HG03575 (cell line): ENCODE measurements around the gene NQO2.

Source experiments
- ATAC-seq: cut with Tn5 transposase; IDR thresholded peaks from one replicate; pipeline ENCODE4 v1.9.1; 2021; ENCODE audit not compliant: unreplicated experiment, insufficient number of reproducible peaks, low FRiP score; ENCODE audit errors: extremely low read depth

Gene NQO2, protein sequence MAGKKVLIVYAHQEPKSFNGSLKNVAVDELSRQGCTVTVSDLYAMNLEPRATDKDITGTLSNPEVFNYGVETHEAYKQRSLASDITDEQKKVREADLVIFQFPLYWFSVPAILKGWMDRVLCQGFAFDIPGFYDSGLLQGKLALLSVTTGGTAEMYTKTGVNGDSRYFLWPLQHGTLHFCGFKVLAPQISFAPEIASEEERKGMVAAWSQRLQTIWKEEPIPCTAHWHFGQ

DNA sequence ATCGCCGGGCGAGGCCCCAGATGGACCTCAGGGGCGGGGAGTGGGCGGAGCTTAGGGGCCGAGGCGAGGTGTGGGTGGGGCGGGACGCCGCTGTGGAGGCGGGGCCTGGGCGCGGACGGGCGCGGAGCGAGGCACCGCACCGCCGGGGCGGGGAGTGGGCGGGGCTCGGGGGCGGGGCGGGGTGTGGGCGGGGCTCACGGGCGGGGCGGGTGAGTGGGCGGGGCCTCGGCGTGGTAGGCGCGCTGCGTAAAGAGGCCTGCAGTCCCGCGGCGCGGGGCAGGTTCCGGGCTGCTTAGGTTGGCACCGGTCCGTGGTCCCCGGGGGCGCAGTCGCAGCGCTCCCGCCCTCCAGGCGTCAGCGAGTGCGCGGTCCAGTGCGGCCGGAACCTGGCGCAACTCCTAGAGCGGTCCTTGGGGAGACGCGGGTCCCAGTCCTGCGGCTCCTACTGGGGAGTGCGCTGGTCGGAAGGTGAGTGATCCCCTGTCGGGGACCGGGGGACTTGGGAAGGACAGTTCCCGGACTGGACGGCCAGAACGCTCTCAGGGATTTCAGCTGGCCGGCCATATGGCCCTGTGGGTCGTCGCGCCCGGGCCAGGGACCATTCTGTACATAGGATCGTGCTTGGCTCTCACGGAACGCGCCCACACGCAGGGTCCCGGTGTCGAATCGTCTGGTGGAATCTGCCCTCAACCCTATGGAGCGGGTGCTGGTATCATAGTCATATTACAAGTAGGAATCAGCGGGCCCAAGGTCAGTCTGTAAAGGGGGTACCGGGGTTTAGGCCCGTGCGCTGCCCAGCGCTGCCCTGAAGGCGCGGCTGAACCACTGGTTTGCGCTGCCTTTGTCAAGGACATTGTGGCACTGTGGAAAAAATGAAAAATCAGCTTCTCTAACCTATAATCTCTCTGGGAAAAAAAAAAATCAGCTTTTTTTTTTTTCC, at the start of gene NQO2:
TSS of gene NQO2 (plus strand) at position 277 of the 940 bp plus-strand sequence. CDS start 6,659 bp downstream, outside the sequence.
- no peak for ATAC-seq

DNA sequence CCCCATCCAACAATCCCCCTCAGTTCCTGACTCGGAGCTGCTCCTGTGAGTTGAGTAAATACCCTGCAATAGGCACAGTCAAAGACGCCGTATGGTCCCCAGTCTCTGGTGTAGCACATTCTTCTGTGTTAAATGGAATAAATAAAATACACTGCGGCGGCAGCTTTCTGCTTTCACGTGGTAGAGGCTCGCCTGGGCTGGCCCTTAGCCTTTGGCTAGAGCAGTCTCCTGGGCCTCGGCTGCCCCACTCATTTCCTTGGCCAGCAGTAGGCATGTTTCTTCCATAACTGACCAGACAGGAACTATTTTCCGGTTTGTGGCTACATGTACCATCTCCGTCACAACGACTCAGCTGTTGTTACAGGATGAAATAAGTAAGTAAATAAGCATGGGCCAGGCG, 49.0 kb upstream of the NQO2 start:
- no peak for ATAC-seq

DNA sequence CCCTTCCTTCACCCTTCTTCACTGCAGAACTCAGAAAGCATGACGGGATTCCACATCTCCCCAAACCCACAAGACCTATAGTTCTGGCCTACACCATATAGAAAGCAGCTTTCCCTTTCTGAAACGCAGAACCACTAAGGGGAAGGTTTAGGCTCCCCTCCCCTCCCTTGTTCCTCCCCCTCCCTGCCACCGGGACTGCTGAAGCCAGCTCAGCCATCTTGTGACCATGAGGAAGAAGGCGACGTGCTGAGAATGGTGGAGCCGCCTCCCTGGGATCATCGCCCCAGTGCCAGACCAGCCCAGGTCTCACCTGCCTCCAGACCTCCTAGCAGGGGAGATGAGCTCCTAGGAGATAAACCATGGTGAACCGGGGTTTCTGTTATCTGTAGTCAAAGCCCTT, 48.0 kb upstream of the NQO2 start:
- ATAC-seq: no peak

DNA sequence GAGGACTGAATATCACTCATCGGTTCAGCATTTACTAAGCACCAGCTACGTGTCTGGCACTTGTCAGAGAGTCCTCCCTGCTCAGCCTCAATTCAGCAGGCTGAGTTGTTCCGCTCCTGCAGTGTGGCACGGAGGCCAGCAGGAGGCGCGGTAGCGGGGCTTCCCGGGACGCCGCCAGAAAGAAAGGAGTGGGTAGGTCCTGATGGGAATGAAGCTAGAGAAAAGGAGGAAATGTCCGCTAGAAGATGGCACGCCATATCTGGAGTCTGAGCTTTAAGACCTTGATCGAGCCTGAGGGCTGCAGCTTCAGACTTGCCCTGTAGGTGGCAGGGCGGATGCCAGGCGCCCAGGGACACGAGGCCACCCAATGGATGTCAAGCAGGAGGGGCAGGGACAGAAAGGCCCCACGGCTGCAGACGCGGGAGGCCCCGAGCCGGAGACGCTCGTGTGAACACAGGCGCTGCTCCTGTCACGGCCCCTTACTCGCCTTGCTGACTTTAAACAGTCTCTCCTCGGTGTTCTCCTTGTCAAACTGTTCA, 47.1 kb upstream of the NQO2 start:
- ATAC-seq: no peak

DNA sequence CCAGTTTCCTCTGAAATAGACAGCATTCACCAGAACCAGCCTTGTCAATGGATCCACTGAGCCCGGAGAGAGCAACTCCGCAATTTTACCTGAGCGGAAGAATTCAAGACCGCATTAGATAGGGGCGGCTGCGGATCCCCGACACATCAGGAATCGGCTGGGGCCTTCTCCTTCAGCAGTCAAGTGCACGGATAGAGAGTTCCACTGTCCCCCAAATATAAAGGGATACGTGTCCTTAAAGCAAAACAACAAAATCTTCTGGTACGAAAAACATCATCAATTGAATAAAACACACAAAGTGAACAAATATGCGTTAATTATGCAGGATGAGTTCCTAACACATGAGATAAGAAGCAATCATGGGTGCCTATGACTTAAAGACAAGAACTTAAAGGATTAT, 46.6 kb upstream of the NQO2 start:
- ATAC-seq: no peak

DNA sequence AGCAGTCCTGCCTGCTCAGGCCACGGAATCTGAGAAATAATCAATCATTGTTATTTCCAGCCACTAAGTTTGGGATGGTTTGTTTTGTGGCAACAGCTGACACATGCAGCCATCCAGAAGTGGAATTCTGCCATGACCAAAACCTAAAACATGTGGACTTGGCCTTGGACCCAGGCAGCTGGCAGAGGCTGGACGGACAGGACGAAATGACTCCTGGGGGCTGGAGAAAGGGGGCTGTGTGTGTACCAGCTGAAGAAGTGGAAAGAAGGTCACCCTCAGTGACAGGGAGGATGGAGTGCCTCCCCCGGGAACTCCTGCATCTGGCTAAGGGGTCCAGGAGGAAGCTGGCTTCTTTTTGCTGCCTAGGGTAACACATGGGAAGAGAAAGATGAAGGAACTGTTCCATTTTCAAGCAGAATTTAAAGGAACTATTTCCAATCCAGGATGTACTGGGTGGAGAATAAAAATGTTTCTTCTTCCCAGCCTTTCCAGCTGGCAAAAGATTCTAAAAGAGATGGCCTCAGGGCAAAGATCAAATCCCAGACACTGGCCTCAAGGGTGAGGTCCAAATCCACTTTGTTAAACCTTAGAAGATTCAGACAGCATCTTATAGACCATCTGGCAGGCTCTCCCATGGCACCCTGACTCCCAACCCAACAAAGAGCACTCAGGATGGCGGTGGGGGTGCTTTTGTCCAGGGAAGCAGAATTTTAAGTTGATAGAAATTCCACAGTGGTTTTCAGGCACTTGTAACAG, 42.6 kb upstream of the NQO2 start:
- ATAC-seq: no peak

DNA sequence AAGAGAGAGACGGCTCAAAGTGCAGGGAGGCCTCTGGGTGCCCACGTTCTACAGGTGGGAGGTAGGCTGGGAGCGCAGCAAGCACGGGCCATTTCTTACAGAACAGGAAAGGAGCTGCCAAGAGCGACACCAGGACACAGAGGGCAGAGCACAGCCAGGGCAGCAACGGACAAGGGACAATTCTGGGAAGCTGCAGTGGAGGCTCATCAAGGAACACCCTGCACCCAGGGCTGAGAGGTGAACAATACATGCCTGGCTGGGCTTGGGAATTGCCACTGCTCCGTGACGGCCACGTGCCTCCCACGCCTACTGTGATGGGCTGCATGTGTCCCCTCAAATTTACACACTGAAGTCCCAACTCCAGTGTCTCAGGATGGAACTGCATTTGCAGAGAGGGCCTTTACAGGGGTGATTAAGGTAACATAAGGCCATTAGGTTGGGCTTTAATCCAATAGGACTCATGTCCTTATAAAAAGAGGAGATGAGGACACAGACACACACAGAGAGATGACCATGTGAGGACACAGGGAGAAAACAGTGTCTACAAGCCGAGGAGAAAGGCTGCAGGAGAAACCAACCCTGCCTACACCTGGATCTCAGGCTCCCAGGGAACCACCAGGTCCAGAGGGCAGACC, 41.9 kb upstream of the NQO2 start:
- ATAC-seq: no peak

DNA sequence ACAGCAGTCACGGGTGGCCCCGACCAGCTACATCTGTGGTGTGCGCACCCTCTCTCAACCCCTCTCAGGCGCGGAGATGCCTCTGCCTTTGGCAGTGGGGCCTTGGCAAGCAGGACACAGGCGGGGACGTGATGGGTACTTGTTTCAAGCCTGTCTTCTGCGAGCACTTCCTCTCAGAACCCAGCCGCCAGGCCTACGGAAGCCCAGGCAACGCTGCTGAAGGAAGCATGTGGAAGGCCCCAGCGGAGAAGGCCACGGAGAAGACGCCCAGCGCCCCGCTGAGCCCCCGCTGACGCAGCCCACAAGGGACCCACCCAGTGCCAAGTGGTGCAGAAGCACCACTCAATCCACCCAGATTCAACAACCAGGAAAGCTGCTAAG, 41.4 kb upstream of the NQO2 start:
- ATAC-seq: no peak

DNA sequence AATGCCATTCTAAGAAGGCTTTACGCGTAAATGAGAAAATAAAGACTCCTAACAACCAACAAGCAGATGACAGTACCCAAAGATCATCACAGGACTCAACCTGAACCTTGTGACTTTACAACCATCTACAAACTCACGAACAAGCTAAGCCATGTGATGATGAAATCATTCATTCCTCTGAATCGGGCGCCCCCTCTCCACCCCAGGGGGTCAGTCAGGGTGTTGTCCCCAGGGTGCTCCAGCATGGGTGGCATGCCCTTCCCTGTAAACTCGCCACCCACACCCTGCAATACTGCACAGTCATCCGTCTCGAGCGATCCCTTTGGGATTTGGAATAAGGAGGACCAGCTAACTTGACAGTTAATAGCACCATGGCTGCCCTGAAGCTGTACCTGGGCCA, 40.9 kb upstream of the NQO2 start:
- ATAC-seq: no peak

DNA sequence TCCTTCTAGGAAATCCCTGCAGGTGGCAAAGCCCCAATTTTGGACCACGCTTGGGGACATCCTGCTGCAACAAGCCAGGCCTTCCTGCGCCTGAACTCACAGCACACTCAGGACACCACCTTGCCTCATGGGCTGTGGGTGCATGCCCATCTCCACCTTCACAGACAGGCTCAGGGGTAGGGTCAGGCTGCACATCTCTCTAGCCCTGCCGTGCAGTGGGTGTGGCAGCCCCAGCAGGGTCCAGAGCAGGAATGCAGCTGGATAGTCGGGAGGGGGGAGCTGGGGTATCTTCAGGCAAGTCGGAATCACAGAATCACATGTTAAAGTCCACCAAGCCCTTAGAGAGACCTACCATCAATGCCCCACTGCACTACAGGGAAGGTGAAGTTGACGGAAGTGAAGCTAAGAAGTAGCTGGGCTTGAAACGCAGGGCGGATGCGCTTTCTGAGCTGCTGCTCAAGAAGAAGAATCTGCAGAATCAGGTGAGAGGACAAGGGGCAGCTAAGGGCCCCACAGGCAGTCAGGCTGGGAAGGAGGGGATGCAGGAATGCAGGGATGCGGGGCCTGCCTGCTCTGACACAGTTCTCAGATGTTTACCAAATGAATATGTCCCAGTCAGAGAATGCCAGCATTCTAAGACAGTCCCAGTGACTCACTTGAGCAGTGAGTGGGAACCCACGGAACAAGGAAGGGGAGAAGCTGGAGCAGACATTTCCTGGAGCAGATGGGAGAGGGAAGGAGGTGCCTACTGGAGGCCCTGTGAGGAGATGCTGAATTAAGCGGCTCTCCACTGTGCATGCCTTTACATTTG, 39.6 kb upstream of the NQO2 start:
- no peak for ATAC-seq

DNA sequence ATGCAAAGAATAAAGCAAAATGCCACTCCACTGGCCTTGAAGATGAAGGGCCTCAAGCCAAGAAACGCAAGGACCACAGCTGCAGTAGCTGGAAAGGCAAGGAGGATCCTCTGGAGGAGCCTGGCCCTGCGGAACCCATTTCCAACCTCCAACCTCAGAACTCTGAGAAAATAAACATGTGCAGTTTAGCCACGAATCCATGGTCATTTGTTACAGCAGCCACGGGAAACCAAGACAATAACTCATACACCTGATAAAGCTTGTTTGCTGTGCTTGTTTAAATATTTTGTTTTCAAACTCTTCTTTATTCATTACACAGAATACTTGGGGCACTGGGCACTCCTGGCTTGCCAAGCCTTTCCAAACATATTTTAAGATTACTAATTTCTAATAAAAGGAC, 38.8 kb upstream of the NQO2 start:
- ATAC-seq: no peak

DNA sequence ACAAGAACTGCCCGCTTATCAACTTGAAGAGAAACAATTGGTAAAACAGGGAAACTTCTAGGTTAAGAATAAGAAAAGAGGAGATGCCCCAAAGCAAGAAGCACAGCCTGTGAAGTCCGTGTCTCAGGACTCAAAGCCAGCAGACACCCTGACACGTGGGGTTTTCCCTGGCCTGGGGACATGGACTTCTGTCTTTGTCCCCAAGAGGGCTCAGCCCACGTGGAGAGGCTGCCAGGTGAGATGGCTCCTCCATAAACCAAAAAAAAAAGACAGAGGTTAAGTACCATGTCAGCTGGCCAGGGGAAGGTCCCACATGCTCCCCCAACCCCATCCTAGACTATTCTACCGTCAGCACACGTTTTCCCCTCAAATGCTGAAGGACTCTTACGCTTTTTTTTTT, 38.2 kb upstream of the NQO2 start:
- no peak for ATAC-seq

DNA sequence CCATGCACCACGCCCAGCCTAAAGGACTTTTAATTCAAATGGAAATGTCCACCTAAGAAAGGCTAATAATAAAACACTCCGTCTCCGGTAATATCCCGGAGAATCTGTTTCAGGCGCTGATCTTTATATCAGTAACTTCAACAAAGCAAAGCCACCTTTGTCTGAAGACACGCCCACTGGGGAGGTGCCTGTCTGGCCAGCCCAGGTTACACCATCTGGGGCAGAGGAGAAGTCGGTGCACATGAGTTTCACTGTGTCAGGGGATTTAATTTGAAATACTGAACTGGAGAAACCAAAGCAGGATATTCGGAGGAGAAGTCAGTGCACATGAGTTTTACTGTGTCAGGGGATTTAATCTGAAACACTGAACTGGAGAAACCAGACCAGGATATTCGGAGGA, 37.7 kb upstream of the NQO2 start:
- ATAC-seq: no peak

DNA sequence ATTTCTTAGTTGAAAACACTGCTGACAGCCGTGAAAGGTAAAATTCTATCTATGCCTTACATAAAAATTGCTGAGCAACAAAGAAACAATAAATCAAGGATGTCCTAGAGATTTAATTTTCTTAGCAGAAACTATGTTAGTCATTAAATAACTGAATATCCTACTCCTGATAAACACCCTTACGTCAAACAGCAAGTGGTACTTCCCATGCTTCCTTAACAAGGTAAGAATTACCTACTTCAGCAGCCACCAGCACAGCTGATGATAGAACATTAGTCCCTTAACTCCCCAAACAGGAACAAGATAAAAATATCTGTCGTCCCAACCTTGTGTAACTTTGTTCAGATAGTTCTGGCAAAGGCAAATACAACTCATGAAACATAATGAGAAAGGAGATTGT, 37.1 kb upstream of the NQO2 start:
- no peak for ATAC-seq

DNA sequence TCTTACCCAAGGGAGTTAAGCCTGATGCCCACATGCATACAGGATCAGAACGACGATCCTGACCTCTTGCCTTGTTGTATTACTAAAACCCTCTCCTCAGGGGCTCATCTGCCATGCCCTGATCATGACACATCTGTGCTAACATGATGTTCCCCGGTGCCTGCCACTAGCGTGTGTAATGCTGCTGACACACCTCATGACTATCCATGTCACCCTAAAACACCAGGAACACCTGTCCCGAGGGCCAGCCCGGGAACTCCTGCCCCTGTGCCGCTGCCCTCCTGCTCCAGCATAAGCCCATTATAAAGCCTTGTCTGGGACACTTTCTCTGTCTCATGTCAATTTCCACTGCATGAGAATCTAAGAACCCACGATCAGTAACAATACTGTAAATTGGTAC, 35.9 kb upstream of the NQO2 start:
- ATAC-seq: no peak

DNA sequence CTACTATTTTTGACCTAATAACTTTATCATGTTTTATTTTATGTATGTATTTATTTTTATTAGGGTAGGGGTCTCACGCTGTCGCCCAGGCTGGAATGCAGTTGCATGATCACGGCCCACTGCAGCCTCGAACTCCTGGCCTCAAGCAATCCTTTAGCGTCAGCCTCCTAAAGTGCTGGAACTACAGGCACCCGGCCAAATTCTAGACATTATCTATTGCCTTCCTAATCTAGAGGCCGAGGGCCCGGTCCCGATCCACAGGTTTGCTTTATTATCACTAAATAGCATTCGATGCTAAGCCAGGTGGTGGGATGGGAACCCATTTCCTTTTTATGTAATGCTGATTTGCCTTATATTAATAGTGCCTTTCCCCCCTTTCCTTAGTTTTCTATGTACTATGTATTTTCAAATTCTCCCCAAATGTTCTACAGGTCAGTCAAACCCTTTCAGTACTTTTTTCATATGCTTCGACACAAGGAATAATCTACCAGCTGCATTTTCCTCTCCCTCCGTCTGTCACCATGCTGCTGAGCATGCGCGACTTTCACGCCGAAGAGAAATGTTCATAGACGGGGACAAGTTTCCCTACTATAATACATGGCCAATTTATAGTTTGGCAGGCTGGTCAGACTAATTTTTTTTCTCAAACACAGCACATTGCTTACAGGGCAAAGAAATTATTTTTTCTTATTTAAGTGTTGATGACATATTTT, 34.7 kb upstream of the NQO2 start:
- ATAC-seq: no peak

DNA sequence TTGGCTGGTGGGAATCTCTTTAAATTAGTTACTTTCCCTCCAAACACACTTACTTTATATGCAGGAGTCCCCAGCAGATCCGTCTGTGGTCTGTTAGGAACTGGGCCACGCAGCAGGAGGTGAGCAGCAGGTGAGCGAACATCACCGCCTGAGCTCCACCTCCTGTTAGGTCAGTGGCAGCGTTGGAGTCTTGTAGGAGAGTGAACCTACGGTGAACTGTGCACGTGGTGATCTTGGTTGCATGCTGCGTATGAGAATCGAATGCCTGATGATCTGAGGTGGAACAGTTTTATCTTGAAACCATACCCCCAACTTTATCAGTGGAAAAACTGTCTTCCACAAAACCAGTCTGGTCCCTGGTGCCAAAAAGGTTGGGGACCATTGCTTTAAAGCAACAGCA, 33.3 kb upstream of the NQO2 start:
- ATAC-seq: no peak

DNA sequence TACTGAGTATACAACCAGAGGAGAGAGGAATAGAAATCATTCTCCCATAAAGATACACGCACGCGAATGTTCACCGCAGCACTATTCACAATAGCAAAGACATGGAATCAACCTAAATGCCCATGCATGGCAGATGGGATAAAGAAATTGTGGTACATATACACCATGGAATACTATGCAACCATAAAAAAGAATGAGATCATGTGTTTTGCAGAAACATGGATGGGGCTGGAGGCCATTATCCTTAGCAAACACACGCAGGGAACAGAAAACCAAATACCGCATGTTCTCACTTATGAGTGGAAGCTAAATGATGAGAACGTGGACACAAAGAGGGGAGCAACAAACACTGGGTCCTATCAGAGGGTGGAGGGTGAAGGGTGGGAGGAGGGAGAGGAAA, 31.8 kb upstream of the NQO2 start:
- no peak for ATAC-seq
